Endothelial cell (in vitro differentiated cells): ENCODE measurements around the gene CYSTM1. TPM values are rescaled to one million over a fixed set of nuclear protein-coding genes. Genes with fewer than 3 reads are reported as not detected.
"Not testable (repeated sequence)": the region's sequence is repeated elsewhere in the genome, so short reads cannot be mapped to it uniquely, and the experiment has no call there.

ENCODE experiments used
- DNase-seq: peaks from one replicate; pipeline ENCODE4 v3.0.0; 2021; ENCODE audit warnings: low spot score
- H3K27ac Mint-ChIP-seq: one replicate; pipeline ENCODE4 v1.8.0; 2021; ENCODE audit warnings: mixed read lengths, inconsistent platforms; ENCODE audit not compliant: unreplicated experiment
- H3K27me3 Mint-ChIP-seq: one replicate; pipeline ENCODE4 v1.8.0; 2021; ENCODE audit warnings: mild to moderate bottlenecking, moderate library complexity, mixed read lengths, inconsistent platforms; ENCODE audit not compliant: unreplicated experiment
- H3K36me3 Mint-ChIP-seq: one replicate; pipeline ENCODE4 v1.8.0; 2021; ENCODE audit warnings: mild to moderate bottlenecking, low read depth, mixed read lengths, inconsistent platforms; ENCODE audit not compliant: unreplicated experiment
- H3K4me1 Mint-ChIP-seq: one replicate; pipeline ENCODE4 v1.8.0; 2021; ENCODE audit warnings: mild to moderate bottlenecking, mixed read lengths, inconsistent platforms; ENCODE audit not compliant: unreplicated experiment
- H3K4me3 Mint-ChIP-seq: one replicate; pipeline ENCODE4 v1.8.0; 2021; ENCODE audit warnings: mild to moderate bottlenecking, mixed read lengths, inconsistent platforms; ENCODE audit not compliant: unreplicated experiment
- H3K9me3 Mint-ChIP-seq: one replicate; pipeline ENCODE4 v1.8.0; 2021; ENCODE audit warnings: mixed read lengths, inconsistent platforms; ENCODE audit not compliant: unreplicated experiment
- CTCF ChIP-seq: fragments of 200-600 bp; sonication (generic); IDR thresholded peaks from one replicate; pipeline ENCODE4 v1.5.0; 2021; ENCODE audit warnings: antibody characterized with exemption; ENCODE audit not compliant: unreplicated experiment
- total RNA-seq: library from RNA; stranded (reverse); fragmentation: NEBNext Ultra II Directional; extraction: Animal tissue kit (Norgen Biotek cat#: 25700); gene quantifications from one replicate; pipeline ENCODE4 v1.2.1, GENCODE V29; 2021; ENCODE audit not compliant: unreplicated experiment

The CYSTM1 gene
- total RNA-seq, 1 donor from 2014 or later: 21.7 TPM

GRCh38 chr5:140152022-140152999 is 22.7 kb upstream of the CYSTM1 start:
- Mint-ChIP-seq H3K9me3 (no peaks in the 10 kb centered on the region), H3K4me1 (peaks cover 29% of the 10 kb centered on the region), H3K27me3 (peaks cover 11% of the 10 kb centered on the region), H3K4me3 (no peak overlapping the region), H3K36me3 (peaks cover 3% of the 10 kb centered on the region), H3K27ac (no peak overlapping the region)
- no peak for DNase-seq
- TF ChIP-seq CTCF: no peak

- Mint-ChIP-seq H3K27ac (no peak overlapping the region), H3K27me3 (peaks cover 3% of the 10 kb centered on the region), H3K4me3 (no peak overlapping the region), H3K36me3 (peaks cover 3% of the 10 kb centered on the region), H3K4me1 (peaks cover 29% of the 10 kb centered on the region), H3K9me3 (no peaks in the 10 kb centered on the region)
- no peak for TF ChIP-seq CTCF
- no peak for DNase-seq
Measured at GRCh38 chr5:140153255-140153654, 21.7 kb upstream of the CYSTM1 start.

- Mint-ChIP-seq H3K36me3 (peaks cover 3% of the 10 kb centered on the region), H3K4me3 (no peak overlapping the region), H3K27ac (no peak overlapping the region), H3K9me3 (no peaks in the 10 kb centered on the region), H3K27me3 (peaks cover 3% of the 10 kb centered on the region), H3K4me1 (peaks cover 29% of the 10 kb centered on the region)
- DNase-seq: no peak
- TF ChIP-seq CTCF: no peak
Measured at GRCh38 chr5:140153905-140154304, 21.1 kb upstream of the CYSTM1 start.

- not testable (repeated sequence) for H3K4me3 Mint-ChIP-seq, H3K27me3 Mint-ChIP-seq, H3K36me3 Mint-ChIP-seq, H3K27ac Mint-ChIP-seq, DNase-seq, H3K9me3 Mint-ChIP-seq
- peaks cover 29% of the 10 kb centered on the region for H3K4me1 Mint-ChIP-seq
Measured at GRCh38 chr5:140154710-140155381, 20.1 kb upstream of the CYSTM1 start.

GRCh38 chr5:140157032-140157781 is 17.8 kb upstream of the CYSTM1 start:
- Mint-ChIP-seq H3K4me3 (no peak overlapping the region), H3K9me3 (no peaks in the 10 kb centered on the region), H3K27me3 (peaks cover 2% of the 10 kb centered on the region), H3K27ac (no peak overlapping the region), H3K36me3 (peaks cover 3% of the 10 kb centered on the region), H3K4me1 (peaks cover 22% of the 10 kb centered on the region)
- peak; percentile 88 for TF ChIP-seq CTCF
- peak; percentile 88 for DNase-seq
